Subcutaneous adipose tissue (tissue), 4 donors: ENCODE results near the gene CRACR2B. TPM values are rescaled to one million over a fixed set of nuclear protein-coding genes. Genes with fewer than 3 reads are reported as not detected.

Source experiments
- total RNA-seq, 4 donors: library from RNA; depleted of rRNA; stranded (reverse); fragments of >200 nt; gene quantifications; one replicate each; pipeline ENCODE4 v1.1.0, GENCODE V29; 2016
- TF ChIP-seq, protein P1 (sequence below): fragments of 450-650 bp; IDR thresholded peaks from one replicate; pipeline ENCODE4 v1.5.1; 2016; ENCODE audit warnings: low read depth, mild to moderate bottlenecking, control low read depth, antibody characterized with exemption, moderate library complexity

The CRACR2B gene
- total RNA-seq, 4 donors from 2014 or later, result 2.3 to 44.6 (median 9.7) TPM

DNA sequence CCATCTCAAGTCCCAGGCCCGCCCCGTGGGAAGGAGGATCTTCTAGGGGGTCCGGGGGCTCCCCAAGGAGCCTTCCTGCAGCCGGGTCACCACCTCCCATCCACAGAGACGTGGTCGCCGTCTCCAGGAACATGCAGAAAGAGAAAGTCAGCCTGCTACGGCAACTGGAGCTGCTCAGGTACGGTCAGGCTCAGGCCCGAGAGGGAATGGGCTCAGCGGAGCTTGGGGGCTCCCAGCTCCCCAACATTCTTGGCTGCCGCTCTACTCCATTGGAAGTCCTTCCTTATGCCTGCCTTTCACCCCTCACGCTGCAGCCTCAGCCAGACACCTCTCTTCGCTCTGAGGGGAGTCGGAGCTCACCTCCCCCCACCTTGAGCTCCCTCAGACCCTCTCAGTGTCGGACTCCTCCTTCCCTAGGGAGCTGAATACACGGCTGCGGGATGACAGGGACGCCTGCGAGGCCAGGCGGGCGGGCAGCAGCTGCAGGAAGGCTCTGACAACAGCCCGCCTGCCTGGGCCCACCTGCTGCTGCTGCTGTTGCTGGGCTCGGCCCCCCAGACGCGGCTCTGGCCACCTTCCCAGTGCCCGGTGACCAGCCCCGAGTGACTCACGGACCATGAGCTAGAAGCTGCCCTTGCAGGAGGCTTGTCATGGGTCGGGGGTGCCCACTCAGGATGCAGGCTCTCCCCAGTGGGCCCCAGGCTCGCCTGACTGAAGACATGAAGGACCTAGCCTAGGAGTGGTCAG is 3.6 kb downstream of the CRACR2B start:
- TF ChIP-seq, protein P1, sequence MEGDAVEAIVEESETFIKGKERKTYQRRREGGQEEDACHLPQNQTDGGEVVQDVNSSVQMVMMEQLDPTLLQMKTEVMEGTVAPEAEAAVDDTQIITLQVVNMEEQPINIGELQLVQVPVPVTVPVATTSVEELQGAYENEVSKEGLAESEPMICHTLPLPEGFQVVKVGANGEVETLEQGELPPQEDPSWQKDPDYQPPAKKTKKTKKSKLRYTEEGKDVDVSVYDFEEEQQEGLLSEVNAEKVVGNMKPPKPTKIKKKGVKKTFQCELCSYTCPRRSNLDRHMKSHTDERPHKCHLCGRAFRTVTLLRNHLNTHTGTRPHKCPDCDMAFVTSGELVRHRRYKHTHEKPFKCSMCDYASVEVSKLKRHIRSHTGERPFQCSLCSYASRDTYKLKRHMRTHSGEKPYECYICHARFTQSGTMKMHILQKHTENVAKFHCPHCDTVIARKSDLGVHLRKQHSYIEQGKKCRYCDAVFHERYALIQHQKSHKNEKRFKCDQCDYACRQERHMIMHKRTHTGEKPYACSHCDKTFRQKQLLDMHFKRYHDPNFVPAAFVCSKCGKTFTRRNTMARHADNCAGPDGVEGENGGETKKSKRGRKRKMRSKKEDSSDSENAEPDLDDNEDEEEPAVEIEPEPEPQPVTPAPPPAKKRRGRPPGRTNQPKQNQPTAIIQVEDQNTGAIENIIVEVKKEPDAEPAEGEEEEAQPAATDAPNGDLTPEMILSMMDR, result no peak

DNA sequence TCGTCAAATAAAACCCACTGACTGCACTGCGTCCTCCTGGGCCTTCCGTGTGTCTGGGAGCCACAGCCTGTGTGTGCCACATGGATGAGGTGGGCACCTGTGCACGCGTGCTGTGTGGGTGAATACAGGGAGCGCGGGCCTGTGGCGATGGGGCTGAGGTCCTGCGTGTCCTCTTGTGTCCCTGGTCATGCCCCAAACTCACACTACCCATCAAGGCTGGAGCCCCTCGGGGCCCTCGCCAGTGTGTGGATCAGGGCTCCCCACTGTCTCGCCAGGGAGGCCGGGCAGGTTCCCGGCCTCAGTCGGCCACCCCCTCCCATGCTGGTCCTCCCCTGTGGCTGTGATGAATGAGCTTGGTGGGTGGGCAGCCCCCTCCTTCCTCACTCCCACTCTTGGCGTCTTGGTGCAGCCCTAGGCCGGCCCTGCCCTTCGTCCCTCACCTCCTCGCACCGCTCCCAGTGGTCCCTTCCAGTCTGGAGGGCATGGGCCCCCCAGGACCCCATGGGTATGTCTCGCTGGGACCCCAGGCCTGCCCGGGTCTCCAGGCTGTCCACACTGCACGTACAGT is 4.3 kb downstream of the CRACR2B start:
- TF ChIP-seq, protein P1, result no peak

- TF ChIP-seq, protein P1, result no peak
Observed at GRCh38 chr11:832529-833113, 4.9 kb downstream of the CRACR2B start, which contains the start of gene CD151. CD151 (plus strand) TSS chr11:832952; CDS start chr11:836070, 3,118 bp downstream.

DNA sequence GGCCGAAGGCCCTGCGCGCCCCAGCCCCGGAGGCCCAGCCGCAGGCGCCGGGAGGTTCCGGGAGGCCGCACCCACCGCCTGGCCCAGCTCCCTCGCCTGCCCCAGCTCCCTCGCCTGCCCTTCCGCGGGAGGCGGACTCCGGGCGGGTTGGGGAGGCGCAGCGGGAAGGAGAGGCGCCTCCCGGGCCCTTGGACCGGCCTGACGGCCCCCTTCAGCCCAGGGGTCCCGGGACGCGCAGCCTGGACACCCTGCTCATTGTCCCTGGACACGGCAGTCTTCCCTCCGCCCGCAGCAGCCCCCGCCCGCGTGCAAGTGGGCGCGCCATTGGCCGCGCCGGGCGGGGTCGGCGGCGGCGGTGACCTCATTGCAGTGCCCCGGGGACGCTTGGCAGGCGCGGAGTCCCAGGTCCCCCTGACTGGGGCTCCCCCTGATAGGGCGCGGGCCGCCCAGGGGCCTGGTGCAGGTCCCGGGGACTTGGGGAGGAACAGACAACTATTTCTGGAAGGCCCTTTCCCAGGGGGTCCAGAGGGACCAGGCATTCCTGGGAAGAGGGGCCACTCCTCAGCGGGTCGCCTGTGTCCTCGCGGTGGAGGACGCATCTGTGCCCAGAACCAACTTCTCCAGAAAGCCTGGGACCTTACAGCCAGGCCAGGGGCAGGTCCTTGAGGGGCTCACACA is 5.5 kb downstream of the CRACR2B start:
- TF ChIP-seq, protein P1, result no peak

- TF ChIP-seq, protein P1, result no peak
Observed at GRCh38 chr11:833849-834311, 6.2 kb downstream of the CRACR2B start.

DNA sequence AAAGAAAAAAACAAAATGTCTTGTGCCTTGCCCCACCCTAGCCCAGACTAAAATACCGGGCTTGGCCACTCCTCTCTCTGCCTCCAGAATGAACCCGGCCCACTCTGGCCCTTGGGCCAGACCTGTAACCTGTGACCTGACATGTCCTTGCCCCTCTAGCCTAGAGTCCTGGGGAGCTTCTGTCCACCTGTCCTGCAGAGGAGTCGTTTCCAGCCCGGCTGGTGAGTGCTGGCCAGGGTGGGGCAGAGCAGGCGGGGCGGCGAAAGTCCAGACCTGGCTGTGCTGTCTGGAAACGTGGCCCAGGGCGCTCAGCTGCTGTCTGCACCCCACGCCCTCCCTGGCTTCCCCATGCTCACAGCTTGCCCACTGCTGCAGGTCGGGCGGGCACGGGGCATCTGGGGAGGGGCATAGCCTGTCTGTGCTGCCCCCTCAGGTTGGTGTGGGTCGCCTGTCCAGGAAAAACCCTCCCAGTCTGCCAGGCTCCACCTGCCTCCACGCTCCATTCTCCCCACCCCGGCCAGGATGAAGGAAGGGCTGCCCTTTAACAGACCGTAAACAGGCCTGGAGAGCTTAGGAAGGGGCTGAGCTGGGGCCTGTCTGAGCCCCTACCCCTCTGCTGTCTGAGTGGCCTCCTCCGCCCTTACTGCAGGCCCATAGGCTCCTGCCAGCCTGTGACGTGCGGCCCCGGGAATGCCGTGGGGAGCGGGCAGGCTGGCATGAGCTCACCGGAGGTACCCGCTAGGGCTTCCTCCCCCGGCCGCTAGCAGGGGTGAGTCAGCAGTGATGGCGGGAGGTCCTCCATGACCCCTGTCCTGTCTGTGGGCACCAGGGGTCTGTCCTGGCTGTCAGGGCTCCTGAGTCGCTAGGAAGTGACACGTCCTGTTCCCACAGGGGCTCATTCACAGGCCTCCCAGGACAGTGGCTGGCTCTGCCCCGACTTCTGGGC is 6.9 kb downstream of the CRACR2B start:
- TF ChIP-seq, protein P1, result no peak
